K562 (cell line): ENCODE data around the gene F9. TPM values are rescaled to one million over a fixed set of nuclear protein-coding genes. Genes with fewer than 3 reads are reported as not detected.

Experiments used
- ATAC-seq: fragments of 200-7000 bp; cut with Tn5 transposase; 3 replicates; pipeline ENCODE4 v1.9.1; 2020; ENCODE audit warnings: moderate library complexity
- BruUV-seq: library from RNA; stranded (reverse); fragments of 400-500 nt; replicated peaks from 2 replicates; lab custom pipeline; 2021; lab: Mats Ljungman, UMichigan
- CTCF ChIA-PET: fragments of 300-600 bp; formaldehyde crosslinking; extraction: SDS; loops from one replicate; lab custom pipeline; 2021; ENCODE audit warnings: low intra/inter-chr PET ratio; lab: Yijun Ruan, JAX
- POLR2A ChIA-PET: fragments of 300-600, 350-650 bp; sonication (Branson Sonifier 250); formaldehyde crosslinking; extraction: SDS; loops from one replicate; lab custom pipeline; 2021; ENCODE audit warnings: antibody characterized with exemption, inconsistent platforms; lab: Yijun Ruan, JAX
- DNase-seq, 4 experiments: peaks; one replicate each; pipeline versions ENCODE4 v3.0.0 to v3.0.0-alpha.2; 2011 to 2018; ENCODE audit warnings: low spot score in 3 of 4, mixed read lengths in 3 of 4; ENCODE audit errors: extremely low read depth in 1 of 4
- FAIRE-seq: peaks from 2 replicates; lab custom pipeline; 2011; peaks lifted over from hg19 to GRCh38; lab: Jason Lieb, UNC
- H2AFZ ChIP-seq: 2 replicates; pipeline ENCODE4 v1.6.0; 2011; ENCODE audit warnings: low read depth, low read length, control low read depth, inconsistent platforms
- H3K27ac ChIP-seq: fragments of 200-600 bp; 3 replicates; pipeline ENCODE4 v1.8.0; 2011; ENCODE audit warnings: low read depth, mild to moderate bottlenecking, control low read depth, inconsistent platforms, low read length, moderate library complexity, mixed read lengths; ENCODE audit errors: extremely low read depth
- H3K27me3 ChIP-seq, 2 experiments: fragments of 300-600 bp in 1 of 2; 2 replicates in 1 of 2; 3 replicates in 1 of 2; pipeline versions ENCODE4 v1.6.0 to v1.8.0; 2011; ENCODE audit warnings: inconsistent platforms in 2 of 2, low read length in 2 of 2, mild to moderate bottlenecking in 1 of 2, mixed read lengths in 1 of 2, moderate library complexity in 1 of 2; ENCODE audit not compliant: control insufficient read depth in 2 of 2, insufficient read depth in 2 of 2
- H3K36me3 ChIP-seq: fragments of 300-600 bp; 3 replicates; pipeline ENCODE4 v1.8.0; 2011; ENCODE audit warnings: mild to moderate bottlenecking, low read length, inconsistent platforms; ENCODE audit not compliant: control insufficient read depth, insufficient read depth
- H3K4me1 ChIP-seq, 2 experiments: fragments of 200-600 bp in 1 of 2; replicated peaks in 1 of 2; 2 replicates in 1 of 2; 3 replicates in 1 of 2; pipeline versions ENCODE4 v1.5.1 to v1.8.0; 2011; ENCODE audit warnings: inconsistent platforms in 2 of 2, low read length in 2 of 2, mild to moderate bottlenecking in 1 of 2, mixed read lengths in 1 of 2, moderate library complexity in 1 of 2; ENCODE audit not compliant: control insufficient read depth in 2 of 2, insufficient read depth in 2 of 2
- H3K4me2 ChIP-seq: 2 replicates; pipeline ENCODE4 v1.6.1; 2011; ENCODE audit warnings: low read length, control low read depth, inconsistent platforms, mixed read lengths; ENCODE audit not compliant: insufficient read depth
- H3K4me3 ChIP-seq: fragments of 200-600 bp; sonication (generic), shearing (Covaris generic); 2 replicates; pipeline ENCODE4 v1.5.1; 2016; ENCODE audit warnings: control low read depth, inconsistent platforms
- H3K79me2 ChIP-seq: fragments of 200-600 bp; 3 replicates; pipeline ENCODE4 v1.8.0; 2011; ENCODE audit warnings: low read length, inconsistent platforms; ENCODE audit not compliant: control insufficient read depth, insufficient read depth
- H3K9ac ChIP-seq, 2 experiments: 2 replicates each; pipeline versions ENCODE4 v1.6.0 to v1.6.1; 2011; ENCODE audit warnings: low read depth in 2 of 2, low read length in 2 of 2, control low read depth in 1 of 2, inconsistent platforms in 1 of 2, mild to moderate bottlenecking in 1 of 2, mixed read lengths in 1 of 2; ENCODE audit not compliant: insufficient read depth in 1 of 2
- H3K9me1 ChIP-seq: one replicate; pipeline ENCODE4 v1.6.0; 2011; ENCODE audit warnings: inconsistent platforms, mild to moderate bottlenecking, low read length, moderate library complexity; ENCODE audit not compliant: control insufficient read depth, insufficient read depth
- H3K9me3 ChIP-seq: replicated peaks from 2 replicates; pipeline ENCODE4 v1.5.1; 2011; ENCODE audit warnings: low read depth, low read length, inconsistent platforms; ENCODE audit not compliant: control insufficient read depth, insufficient read depth
- H4K20me1 ChIP-seq: replicated peaks from 2 replicates; pipeline ENCODE4 v1.6.1; 2011; ENCODE audit warnings: low read length, inconsistent platforms, mixed read lengths; ENCODE audit not compliant: control insufficient read depth, insufficient read depth
- CBX2 ChIP-seq: fragments of 200-600 bp; sonication (generic); IDR thresholded peaks from one replicate; pipeline ENCODE4 v1.6.1; 2012; ENCODE audit warnings: mild to moderate bottlenecking, low read length, inconsistent platforms; ENCODE audit not compliant: insufficient read depth, poor library complexity, severe bottlenecking
- DLX4 ChIP-seq: fragments of 250-450 bp; sonication (Bioruptor Pico); IDR thresholded peaks from 2 replicates; pipeline ENCODE4 v1.6.1; 2021; ENCODE audit warnings: mild to moderate bottlenecking
- FOXJ3 ChIP-seq: sonication (generic); formaldehyde crosslinking; IDR thresholded peaks from 2 replicates; pipeline ENCODE4 v1.4.0; 2020; ENCODE audit warnings: mild to moderate bottlenecking, missing genetic modification reagents
- HMG20B ChIP-seq: fragments of 250-450 bp; sonication (Bioruptor Pico); IDR thresholded peaks from 2 replicates; pipeline ENCODE4 v1.5.0; 2021; ENCODE audit warnings: mild to moderate bottlenecking
- NR3C1 ChIP-seq: sonication (generic); formaldehyde crosslinking; IDR thresholded peaks from 2 replicates; pipeline ENCODE4 v1.8.1; 2022; ENCODE audit warnings: missing genetic modification reagents
- RBFOX2 ChIP-seq: fragments of 200-400 bp; formaldehyde crosslinking; IDR thresholded peaks from 2 replicates; pipeline ENCODE4 v1.6.1; 2017; ENCODE audit warnings: low read depth, mild to moderate bottlenecking, low read length, moderate library complexity
- ZBTB8A ChIP-seq: fragments of 450-650 bp; IDR thresholded peaks from 2 replicates; pipeline ENCODE4 v1.6.1; 2018; ENCODE audit warnings: mild to moderate bottlenecking, moderate library complexity; ENCODE audit not compliant: partially characterized antibody
- ZC3H4 ChIP-seq: sonication (generic); formaldehyde crosslinking; IDR thresholded peaks from 2 replicates; pipeline ENCODE4 v1.9.0; 2021; ENCODE audit warnings: missing genetic modification reagents, borderline replicate concordance
- ZNF232 ChIP-seq: sonication (generic); formaldehyde crosslinking; IDR thresholded peaks from 2 replicates; pipeline ENCODE4 v1.8.0; 2022; ENCODE audit warnings: mild to moderate bottlenecking, missing genetic modification reagents
- WGBS: fragments of 100-300 bp; shearing (Covaris generic); methylation state at CpG from one replicate; pipeline ENCODE4 v1.1.6; 2016; ENCODE audit warnings: low coverage, mixed read lengths; ENCODE audit not compliant: insufficient coverage; ENCODE audit errors: missing lambda C conversion rate; 5-methylcytosine and 5-hydroxymethylcytosine counted together
- in situ Hi-C: fragments of 300-500 bp; cut with MboI; formaldehyde crosslinking; loops from 4 replicates; pipeline ENCODE4 v1.15.0; 2018; ENCODE audit warnings: inconsistent platforms, mixed read lengths
- intact Hi-C: fragments of 100-400 bp; cut with micrococcal nuclease; formaldehyde crosslinking; loops from 2 replicates; pipeline ENCODE4 v1.14.2; 2022
- polyA plus RNA-seq, 8 experiments: library from polyadenylated mRNA; depleted of rRNA in 4 of 8; stranded (reverse) in 5 of 8; unstranded in 3 of 8; fragments of >200 nt; fragmentation: Nextera tagmentation in 2 of 8; fragmentation: Illumina TruSeq in 1 of 8; extraction: Ambion mirVana in 2 of 8; extraction: Trizol in 1 of 8; gene quantifications; 2 replicates each; pipeline versions ENCODE4 v1.2.1 to v1.2.3, GENCODE V29; 2011 to 2014; ENCODE audit warnings: inconsistent platforms in 1 of 8, missing spikeins in 1 of 8
- total RNA-seq, 7 experiments: library from RNA; depleted of rRNA in 6 of 7; stranded (reverse); fragments of >200 nt in 6 of 7; fragmentation: Illumina TruSeq in 2 of 7; extraction: Trizol in 2 of 7; gene quantifications; 2 replicates each; pipeline versions ENCODE4 v1.2.1 to v1.2.3, GENCODE V29; 2011 to 2021; ENCODE audit warnings: low replicate concordance in 1 of 7
- TF ChIP-seq, protein P1 (sequence below): fragments of 450-650 bp; formaldehyde crosslinking; IDR thresholded peaks from 2 replicates; pipeline ENCODE4 v1.4.0; 2020; ENCODE audit warnings: mild to moderate bottlenecking, mixed read lengths

Gene F9
- total and polyA plus RNA-seq, 9 of the 15 experiments (the other 6 are each of a cell fraction or from before 2014, with no cell fraction given): 0.09 TPM; not detected in 8

DNA sequence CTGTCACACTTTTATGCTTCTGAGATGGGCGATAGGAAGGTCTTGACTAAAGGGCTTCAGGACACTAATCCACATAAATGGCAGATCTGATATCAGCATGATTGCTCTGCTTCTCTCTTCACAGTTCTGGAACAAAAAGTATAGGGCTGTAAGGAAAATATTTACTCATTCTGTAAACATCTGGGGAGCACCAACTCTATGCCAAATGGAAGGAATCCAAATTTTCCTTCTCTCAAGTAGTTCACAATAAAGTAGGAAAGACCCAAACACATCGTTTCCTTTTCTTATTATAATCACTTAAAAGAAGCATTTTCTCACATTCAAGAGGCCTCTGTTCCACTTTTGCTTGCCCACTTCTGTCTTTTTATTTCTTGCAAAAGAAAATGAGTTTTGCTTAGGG lies 45.9 kb upstream of the F9 start (continued):
- TF ChIP-seq ZC3H4 (CRISPR knock-in tag) (no peak), CBX2 (no peak), ZNF232 (CRISPR knock-in tag) (no peak), FOXJ3 (CRISPR knock-in tag) (no peak), ZBTB8A (no peak), HMG20B (CRISPR knock-in tag) (no peak), DLX4 (CRISPR knock-in tag) (no peak), RBFOX2 (no peak)

GRCh38 chrX:139495324-139495723 lies 35.2 kb upstream of the F9 start:
- Histone ChIP-seq H3K9me1 (no peaks in the 10 kb centered on the region), H3K9me3 (no peaks in the 10 kb centered on the region), H2AFZ (no peak overlapping the region), H3K4me1 (no peaks in the 10 kb centered on the region), H4K20me1 (no peaks in the 10 kb centered on the region), H3K4me2 (no peak overlapping the region), H3K79me2 (no peaks in the 10 kb centered on the region), H3K4me3 (no peak overlapping the region), H3K36me3 (no peaks in the 10 kb centered on the region), H3K9ac (no peak overlapping the region), H3K27me3 (no peaks in the 10 kb centered on the region), H3K27ac (no peak overlapping the region)
- no peak for ATAC-seq
- FAIRE-seq: no peak
- POLR2A ChIA-PET: no interaction called here
- BruUV-seq: no TSS peak
- intact Hi-C loops (no loop called here), in situ Hi-C loops (no loop called here)
- no peak for DNase-seq
- TF ChIP-seq, protein P1, sequence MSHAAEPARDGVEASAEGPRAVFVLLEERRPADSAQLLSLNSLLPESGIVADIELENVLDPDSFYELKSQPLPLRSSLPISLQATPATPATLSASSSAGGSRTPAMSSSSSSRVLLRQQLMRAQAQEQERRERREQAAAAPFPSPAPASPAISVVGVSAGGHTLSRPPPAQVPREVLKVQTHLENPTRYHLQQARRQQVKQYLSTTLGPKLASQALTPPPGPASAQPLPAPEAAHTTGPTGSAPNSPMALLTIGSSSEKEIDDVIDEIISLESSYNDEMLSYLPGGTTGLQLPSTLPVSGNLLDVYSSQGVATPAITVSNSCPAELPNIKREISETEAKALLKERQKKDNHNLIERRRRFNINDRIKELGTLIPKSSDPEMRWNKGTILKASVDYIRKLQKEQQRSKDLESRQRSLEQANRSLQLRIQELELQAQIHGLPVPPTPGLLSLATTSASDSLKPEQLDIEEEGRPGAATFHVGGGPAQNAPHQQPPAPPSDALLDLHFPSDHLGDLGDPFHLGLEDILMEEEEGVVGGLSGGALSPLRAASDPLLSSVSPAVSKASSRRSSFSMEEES: no peak
- no peak for TF ChIP-seq NR3C1 (CRISPR knock-in tag)
- 3% methylated on average over 5 of the region's 5 CpGs for WGBS
- CTCF ChIA-PET: no interaction called here
